DMS153 (cell line): ENCODE results near the gene PPIF.

Experiments used
- DNase-seq: peaks from one replicate; lab custom pipeline; 2025; lab: John Stamatoyannopoulos, UW

PPIF gene

DNA sequence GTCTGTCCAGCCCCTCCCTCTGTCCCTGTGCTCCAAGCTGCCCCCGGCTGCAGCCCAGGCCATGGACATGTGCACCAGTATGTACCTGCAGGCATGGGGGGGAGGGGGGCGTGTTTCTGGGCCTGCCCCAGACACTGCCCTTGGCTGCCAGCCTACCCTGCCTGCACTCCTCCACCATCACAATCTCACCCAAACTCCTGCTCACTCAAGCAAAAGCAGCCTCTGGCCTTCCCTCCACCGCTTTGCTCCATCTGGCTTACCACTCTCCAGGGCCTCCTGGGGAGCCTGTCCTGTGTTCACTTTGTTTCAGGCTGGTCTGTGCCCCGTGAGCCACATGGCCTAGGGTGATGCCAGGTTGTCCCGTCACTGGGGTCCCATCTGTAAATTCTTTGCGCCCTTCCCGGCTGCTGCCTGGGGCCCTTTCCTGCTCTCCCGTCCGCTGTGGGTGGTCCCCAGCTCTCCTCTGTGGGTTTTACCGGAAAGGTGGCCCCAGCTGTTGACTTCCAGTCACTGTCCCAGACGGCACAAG, 33.3 kb upstream of the PPIF start:
- DNase-seq, result no peak

DNA sequence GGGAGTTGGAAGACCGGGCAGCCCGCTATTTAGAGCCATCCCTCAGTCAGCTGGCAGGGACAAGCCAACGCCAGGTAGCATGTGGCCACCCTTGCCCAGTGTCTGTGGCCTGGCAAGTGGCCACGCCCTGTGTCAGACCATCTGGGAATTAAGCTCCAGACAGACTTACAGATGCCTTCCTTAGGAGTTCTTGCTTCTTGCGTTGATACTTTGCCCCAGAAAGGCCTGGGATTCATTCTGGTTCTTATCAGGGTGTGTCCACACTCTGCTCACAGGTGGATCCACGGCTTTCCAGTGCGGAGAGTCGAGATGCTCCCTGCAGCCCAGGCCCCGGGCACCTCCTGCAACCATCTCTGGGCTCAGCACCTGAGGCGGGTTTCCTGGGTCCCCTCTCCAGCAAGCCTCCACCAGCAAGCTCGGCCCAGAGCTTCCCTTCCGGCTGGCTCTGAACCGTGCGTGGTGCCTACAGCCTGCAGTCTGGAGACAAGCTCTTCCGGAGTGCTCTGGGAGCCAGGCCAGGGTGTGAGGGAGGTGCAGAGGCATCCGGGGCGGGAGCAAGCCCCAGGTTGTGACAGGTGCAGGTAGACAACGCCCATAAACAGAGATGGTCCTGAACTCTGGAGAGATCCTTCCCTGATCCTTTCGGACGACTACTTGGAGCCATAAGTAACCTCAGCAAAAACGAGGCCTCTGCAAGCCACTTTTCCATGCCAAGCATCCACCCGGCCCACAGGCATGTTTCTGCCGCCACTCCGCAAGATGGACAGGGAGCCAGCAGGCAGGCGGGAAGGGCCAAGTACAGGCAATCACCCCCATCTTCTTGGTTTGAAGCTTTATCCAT, 32.3 kb upstream of the PPIF start:
- no peak for DNase-seq

DNA sequence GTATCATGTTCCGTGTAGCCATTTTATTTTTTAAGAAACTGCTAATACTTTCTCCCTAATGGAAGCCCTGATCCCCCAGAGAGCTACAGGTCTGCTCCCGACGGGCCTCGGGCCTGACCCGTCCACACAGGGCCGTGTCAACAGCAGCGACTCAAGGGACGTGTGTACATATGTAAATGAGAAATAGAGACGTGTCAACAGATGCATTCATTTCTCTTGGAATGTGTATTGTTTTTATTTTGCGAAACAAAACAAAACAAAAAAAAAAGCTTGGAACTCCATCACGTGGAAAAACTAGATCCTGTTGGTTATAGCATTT, 31.7 kb upstream of the PPIF start:
- DNase-seq, result no peak

DNA sequence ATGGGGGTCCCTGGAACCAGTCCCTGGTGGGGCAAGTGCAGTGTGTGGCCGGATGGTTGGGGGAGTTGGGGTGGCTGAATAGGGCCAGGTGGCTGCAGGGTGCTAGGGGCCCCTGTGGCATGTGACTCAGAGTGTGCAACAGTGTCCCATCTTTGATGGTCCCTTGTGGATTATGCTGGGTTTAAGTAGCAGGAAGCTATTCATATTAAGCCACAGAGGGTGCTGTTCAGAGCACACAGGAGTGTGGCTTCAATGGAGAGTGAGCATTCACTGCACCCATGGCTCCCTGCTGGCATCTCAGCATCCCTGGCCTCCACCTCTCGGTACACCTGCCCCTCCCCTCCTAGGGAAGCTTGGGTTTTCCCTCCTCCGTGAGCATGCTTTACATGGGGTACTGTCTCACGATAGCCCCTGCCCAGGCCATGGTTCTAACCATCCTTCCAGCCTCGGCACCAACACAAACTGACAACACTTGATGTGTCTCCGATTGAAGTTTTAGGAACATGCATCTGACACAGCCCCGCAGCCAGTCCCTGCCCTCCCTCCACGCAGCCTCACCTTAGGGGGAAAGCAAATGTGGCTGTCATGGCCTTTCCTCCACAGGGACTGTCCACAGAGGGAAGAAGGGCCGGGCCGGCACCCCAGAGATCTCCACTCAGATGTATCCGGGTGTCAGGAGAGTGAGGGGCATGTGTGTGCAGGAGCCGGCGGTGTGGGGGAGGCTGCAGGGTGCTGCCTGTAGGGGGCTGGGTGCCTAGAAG, 30.4 kb upstream of the PPIF start:
- no peak for DNase-seq

DNA sequence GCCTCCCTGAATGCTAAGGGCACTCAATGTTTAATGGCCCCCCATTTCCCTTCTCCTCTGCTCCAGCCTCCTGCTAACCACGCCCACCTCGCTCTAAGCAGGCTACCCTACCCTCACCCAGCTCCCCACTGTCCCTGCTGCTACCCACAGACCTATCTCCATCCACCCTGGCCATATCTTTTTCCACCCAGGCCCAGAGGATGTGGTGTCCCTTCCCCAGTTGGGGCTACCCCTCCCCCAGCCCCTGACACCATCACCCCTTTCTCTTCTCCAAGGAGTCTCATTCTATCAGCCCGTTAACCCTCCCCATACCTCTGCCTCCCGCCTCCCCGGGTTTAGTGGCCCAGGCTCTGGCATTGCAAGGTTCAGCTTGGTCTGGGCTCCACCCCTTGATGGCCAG, 28.9 kb upstream of the PPIF start:
- no peak for DNase-seq

DNA sequence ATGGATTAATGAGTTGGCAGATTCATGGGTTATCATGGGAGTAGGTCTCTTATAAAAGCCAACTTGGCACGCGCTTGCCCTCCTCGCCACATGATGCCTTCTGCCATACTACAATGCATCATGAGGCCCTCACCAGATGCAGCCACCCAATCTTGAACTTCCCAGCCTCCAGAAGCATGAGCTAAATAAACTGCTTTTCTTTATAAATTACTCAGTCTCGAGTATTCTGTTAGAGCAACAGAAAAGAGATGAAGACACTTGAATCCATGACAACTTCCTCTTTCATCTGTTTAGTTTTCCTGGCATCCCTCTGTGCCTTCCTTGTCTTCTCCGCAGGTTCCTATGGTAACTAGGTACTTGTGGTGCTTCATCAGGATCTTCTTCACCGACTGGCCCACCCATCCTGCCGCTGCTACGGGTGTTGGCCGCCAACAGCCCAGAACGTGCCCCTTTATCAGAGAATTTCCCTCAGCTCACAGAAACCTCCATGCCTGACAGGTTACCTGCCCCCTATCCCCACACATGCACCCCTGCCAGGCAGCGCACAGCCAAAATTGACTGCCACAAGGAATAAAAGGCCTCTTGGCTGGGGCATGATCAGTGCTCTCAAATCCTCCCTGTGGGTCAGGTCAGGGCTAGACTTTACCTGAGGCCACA, 28.0 kb upstream of the PPIF start:
- no peak for DNase-seq

DNA sequence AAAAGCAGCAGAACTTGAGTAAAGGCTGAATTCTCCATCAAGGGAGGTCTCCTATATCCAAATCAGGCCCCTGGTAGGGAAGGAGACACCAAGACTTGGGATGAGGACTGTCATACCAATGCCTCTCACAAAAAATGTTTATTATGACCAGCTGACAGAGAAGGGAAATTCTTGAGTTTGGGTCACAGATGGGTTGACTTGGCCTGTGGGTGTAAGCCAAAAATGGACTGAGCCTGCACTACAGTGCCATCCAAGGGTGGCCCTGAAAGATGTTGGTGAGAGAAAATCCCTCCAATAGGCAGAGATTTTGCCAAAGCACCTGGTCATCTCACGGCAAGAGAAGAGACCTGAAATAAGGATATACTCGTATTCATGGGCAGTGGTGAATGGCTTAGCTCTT, 27.0 kb upstream of the PPIF start:
- no peak for DNase-seq

DNA sequence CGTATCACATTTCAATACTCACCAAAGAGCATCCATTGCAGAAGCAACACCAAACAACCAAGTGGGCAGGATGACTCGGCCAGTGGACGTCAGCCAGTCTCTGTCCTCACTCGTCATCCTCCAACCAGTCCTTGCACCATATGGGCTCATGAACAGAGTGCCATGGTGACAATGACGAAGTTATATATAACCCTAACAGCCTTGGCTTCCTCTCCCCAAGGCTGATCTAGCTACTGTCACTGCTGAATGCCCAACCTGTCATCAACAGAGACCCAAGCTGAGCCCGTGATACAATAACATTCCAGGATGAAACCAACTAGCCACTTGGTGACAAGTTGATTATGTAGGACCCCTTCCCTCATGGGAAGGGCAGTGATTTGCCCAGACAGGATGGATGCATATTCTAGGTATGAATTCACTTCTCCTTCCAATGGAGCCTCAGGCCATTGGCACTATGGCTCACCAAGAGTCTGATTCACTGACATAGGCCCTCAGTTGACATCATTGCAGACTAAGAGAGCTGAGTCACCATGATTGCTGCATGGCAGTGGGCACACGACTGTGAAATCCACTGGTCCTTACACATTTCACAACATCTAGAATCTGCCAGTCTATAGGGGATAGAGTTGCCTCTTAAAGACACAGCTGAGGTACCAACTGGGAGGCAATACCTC, 26.3 kb upstream of the PPIF start:
- no peak for DNase-seq

DNA sequence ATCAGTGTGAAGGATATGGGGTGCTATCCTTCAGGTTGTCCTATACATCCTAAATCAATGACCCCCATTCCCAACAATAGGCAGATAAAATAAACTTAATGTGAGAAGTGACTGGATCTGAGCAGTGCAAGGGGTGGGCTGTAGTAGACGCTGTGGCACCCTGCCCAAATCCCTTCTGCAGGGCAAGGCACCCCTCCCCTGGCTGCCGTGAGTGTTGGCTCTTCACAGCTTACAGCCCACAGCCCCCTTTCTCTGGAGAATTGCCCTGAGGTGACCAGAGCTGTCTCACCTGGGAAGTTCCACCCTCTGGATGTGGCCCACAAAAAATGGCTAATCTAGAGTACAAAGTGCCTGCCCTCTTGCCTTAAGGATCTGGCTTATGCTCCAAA, 25.8 kb upstream of the PPIF start:
- no peak for DNase-seq

DNA sequence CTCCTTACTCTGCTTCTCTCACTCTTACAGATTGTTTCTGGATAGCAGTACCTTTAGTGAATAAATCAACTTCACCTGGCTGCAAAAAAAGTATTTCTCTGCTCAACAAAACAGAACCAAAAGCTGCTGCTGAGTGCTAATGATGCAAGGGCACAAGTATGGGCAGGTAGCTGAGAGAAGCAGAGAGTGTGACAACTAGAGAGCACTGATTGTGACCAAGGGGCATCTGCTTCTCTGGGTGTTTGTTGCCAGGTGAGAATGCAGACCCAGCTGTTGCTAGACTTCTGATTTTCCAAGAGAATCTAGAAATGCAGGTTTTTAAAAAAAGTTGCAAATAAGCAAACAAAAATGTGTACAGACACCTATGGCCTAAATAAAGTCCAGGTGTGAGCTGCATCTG, 25.3 kb upstream of the PPIF start:
- DNase-seq, result no peak

DNA sequence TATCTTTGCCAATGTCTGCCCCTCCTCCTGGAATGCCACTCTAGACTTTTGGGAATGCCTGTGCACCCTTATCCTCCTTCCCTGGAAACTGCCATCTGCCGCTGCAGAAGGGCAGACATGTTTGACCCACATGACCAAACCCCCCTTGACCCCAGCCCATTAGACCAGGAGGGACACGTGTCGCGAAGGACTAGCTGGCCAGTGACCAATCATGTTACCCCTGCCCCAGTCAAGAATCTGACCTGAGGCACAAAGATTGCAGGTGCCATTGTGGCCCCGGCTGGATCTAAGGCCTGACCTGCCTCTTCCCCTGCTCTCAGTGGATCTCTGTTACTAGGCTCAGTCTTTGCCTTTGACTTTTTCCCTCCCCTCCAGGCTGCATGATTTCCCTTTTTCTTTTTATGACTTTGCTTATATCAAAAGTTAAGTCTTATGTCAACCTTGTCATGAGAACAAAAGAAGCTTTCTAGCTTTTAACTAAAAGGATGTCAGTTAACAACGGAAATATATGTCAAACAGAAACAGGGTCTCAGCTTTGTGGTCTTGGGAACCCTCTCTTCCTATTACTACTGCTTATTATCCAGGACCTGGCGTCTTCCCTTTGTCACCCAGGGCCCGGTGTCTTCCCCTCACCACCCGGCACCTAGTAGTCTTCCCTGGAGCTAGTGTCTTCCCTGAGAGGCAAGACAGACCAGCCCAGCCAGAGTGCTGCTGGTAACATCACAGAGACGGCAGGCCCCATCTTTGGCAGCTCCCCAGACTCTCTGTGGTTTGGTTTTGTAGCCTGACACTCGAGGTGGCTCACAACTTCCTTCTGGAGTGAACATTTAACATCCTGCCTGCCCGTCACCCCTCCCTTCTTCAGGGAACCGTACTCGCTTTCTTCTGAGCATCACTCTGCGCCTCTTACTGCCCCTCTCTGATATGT, 24.4 kb upstream of the PPIF start:
- no peak for DNase-seq

DNA sequence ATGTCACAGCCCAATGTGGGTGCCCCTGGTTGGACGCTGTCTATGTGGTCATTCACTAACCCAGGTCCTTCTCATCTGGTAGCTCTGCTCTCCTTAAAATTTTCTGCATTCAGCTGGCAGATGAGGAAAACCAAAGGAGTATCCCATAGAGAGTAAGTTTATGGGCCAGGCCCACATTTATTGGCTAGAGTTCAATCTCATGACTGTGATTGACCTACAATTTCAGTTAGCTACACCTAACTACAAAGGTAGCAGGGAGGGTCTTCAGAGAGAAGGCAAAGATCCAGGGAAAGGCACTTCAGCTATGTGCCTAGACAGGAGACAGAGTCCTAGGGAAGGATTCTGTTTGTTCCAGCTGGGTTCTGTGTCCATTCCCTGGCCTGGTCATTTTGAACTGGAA, 23.7 kb upstream of the PPIF start:
- DNase-seq, result no peak

DNA sequence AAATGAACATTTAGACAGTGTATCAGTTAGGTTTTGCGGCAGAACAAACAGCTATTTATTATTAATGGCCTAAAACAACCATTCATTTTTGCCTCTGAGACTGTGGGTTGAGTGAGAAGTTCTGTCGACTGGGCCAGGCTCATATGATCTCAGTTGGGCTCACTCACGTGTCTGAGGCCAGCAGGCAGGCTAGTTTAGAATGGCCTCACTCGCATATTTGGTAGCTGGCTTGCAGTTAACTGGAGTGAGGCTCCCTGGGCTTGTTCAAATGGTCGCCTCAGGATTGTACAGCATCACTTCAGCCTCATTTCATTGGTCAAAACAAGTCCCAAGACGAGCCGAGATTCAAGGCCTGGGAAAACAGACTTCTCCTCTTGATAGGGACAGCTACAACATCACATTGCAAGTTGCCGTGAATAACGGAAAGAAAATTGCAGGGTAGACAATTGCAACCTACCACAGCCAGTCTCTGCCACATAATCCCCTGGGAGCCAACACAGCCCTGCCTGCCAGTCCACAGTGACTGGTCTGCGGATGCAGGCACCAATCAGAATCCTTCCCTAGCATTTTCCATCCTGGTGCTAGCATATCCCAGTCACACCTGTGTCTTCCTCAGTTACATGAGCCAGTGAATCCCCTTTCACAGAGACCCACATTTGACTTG, 23.1 kb upstream of the PPIF start:
- no peak for DNase-seq

DNA sequence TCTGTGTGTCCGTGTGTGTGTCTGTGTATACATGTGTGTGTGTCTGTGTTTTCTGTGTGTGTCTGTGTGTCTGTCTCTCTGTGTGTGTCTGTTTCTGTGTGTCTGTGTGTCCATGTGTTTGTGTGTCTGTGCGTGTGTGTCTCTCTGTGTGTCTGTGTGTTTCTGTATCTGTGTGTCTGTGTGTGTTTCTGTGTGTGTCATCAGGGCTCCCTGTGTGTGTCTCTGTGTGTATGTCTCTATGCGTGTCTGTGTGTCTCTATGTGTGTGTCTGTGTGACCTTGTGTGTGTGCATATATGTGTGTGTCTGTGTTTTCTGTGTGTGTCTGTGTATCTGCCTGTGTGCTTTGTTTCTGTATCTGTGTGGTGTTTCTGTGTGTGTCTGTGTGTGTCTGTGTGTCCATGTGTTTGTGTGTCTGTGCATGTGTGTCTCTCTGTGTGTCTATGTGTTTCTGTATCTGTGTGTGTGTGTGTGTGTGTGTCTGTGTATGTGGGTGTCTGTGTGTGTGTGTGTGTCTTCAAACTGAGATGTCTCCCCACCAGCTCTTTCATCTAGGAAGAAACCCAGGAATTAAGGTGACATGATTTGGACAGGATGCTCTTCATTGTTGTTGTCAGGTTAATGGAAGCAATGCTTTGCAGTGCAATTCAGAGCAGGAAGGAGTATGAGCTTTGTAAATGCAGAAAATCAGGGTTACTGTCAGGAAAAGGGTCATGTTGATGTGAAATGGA, 20.7 kb upstream of the PPIF start:
- no peak for DNase-seq

DNA sequence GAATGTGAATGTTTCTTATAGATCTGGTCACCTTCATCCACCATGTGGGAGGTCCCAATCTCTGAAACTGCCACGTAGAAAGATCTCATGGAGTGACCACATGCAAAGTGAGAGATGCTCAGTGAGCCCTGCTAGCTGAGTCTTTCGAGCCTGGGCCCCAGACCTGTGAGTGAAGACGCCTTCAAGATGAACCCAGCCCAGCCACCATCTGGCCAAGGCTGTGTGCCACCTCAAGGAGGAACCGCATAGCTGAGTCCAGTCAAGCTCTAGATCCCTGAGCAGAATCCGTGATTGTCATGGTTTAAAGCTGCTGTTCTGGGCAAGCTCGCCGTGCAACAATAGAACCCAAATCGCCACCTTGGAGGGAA, 20.2 kb upstream of the PPIF start:
- no peak for DNase-seq

DNA sequence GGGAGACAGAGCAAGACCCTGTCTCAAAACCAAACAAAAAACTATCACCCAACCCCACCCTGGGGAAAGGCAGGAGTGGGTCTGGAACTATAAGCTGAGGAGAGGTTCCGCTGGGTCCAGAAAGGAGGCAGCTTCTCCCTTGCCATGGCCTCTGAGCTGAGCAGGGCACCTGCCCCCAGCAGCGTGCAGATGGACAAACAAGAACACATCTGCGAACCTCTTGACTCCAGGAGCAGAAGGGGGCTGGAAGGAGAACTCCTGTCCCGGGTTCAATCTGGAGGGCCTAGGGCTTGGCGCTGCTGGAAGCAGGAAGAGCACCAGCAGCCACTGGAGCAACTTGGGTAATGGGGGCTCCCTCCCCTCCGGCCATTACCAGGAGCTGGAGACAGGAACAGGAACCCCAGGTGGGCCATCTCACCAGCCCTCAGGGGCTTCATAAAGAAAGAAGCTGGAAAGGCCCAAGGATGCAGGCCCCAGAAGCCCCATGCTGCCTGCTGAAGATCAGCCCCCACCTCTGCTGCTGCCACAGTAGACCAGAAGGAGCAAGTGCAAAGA, 19.0 kb upstream of the PPIF start:
- DNase-seq, result no peak

DNA sequence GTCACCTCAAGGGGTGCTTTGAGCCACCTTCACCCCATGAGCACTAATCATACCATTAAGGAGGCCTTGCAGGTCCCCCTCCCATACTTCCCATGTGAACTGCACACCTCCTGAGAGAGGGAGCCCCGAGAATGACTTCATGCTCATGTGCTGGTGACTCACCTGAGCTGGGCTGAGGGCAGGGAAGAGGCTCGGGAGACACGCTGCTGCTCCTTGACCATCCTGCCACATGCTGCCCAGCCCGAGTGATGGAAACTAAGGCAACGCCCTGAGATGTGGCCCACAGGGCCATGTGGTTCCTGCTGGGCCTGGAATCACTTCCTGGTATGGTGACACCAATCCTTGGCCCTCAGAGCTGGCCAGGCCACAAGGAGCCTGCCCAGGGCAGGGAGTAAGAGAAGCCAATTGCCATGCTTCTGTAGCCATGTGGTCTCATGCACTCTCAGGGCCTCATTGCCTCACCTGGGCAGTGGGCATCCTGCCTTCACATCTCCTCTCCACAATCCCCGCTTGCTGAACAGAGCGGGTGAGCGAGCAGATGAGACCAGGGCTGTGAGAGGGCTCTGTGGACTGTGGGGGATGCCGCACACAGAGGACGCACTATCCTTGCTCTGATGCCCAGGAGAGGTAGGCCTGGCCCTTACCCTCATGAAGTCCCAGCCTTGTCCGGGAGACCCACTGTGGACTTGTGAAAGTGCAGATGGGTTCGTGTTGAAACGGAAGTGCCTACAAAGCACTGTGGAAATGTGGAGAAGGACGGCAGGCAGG, 18.3 kb upstream of the PPIF start:
- DNase-seq, result no peak

DNA sequence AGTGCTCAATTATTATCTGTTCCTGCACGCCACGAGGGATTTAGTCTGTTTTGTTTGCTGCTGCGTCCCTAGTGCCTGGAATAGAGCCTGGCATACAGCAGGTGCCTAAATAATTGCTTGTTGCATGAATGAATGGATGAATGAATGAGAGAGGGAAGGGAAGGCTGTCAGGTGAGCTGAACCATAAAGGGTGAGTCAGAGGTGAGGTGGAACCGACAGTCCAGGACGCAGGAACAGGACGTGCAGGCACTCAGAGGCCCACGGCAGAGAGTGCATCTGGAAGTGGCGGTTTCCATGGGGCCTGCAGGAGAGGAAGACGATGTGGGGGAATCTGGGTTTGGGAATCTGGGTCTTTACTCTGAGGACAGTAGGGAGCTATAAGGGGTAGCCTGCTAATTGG, 17.7 kb upstream of the PPIF start:
- no peak for DNase-seq

DNA sequence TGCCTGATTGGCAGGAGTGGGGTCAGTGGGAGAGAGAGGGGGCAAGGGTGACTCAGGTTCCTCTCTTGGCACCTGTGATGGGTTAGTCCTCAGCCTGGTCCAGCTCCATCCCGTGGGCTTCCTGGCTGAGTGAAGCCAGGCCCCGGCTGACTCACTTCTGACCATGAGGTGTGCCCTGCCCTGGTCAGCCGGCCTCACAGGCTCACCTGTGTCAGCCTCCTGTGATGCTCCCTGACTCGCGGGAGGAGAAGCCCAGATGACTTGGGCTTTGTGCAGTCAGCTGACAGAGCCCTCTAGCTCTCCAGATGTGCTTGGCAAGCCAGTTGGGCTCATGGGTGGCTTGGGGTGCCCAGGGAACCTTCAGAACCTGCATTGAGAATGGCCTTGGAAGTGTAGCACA, 16.0 kb upstream of the PPIF start:
- no peak for DNase-seq
